Ramos (cell line): Measurements from ENCODE around the gene LRRTM3.

Experiments
- in situ Hi-C: fragments of 300-500 bp; cut with MboI; formaldehyde crosslinking; loops from one replicate; pipeline ENCODE4 v1.14.3; 2022; ENCODE audit warnings: low sequenced_read_pairs; ENCODE audit not compliant: unreplicated experiment

LRRTM3 gene

DNA sequence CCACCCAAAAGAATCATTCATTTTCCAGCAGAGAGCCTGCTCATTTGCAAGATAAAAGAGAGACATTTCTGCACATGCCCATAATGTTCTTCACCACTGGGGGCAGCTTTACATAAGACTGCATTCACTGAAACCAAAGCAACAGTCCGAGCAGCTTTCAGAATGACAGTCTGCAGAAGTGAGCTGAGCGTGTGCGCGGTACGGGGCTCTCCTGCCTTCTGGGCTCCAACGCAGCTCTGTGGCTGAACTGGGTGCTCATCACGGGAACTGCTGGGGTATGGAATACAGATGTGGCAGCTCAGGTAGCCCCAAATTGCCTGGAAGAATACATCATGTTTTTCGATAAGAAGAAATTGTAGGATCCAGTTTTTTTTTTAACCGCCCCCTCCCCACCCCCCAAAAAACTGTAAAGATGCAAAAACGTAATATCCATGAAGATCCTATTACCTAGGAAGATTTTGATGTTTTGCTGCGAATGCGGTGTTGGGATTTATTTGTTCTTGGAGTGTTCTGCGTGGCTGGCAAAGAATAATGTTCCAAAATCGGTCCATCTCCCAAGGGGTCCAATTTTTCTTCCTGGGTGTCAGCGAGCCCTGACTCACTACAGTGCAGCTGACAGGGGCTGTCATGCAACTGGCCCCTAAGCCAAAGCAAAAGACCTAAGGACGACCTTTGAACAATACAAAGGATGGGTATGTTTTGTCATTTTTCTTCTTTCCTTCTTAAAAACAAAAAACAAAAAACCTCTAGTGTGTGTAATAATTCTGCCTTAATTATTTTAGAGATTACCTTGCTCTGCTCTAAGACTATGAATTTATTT lies at the start of gene LRRTM3:
LRRTM3 (plus strand) TSS at position 141 of the 820 bp plus-strand sequence.
- in situ Hi-C loops = no loop called here

DNA sequence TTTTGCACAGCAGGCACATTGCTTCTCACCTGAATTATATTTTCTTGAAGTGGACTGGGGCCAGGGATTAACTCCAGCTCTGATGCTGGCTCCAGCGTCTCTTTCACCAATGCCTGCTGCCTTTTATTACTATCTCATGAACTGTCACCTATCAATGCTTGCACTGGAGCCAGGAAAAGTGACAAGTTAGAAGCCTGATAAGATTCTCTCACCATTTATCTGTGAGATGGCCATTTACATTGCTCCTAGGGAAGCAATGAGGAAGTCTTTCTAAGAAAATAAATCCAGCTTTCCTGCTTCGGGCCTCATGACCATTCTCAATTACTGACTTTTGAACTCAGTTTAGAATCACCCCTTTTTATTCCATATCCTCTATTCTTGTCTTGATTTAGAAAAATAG lies 48.5 kb upstream of the LRRTM3 start:
- in situ Hi-C loops = no loop called here

DNA sequence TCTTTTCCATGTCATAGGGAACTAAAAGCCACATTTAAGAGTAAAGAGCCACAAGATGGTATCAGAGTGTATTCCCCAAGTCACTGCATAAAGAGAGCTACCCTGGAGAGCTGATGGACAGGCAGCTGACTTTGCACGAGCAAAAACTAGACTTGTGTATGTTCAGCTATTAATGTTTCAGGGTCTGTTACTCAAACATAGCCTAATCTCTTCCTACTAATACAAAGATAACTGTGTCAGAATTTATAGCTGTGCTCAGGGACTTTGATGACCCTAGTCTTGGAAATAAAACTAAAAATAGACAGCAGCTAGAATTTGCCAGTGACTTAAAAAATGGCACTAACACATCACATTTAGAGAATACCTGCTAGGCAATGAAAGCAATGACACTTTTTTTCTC lies 45.5 kb upstream of the LRRTM3 start:
- in situ Hi-C loops = no loop called here

DNA sequence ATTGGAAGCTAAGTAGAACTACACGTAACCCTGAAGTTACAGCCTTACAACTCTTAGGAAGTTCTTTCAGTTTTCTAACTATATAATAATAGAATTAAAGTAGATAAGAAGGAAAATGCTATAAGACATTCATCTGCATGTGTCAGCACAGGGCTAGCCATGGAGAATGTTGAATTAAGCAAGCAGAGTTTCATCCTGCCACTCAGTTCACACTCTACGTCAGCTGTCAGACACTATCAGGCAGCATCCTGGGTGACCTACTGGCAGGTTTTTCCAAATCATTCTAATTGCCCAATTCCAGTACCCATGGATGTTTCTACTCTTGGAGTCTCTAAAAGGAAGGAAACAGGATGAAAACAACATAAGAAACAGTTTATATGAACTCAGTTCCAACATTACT lies 45.0 kb upstream of the LRRTM3 start:
- in situ Hi-C loops = no loop called here

DNA sequence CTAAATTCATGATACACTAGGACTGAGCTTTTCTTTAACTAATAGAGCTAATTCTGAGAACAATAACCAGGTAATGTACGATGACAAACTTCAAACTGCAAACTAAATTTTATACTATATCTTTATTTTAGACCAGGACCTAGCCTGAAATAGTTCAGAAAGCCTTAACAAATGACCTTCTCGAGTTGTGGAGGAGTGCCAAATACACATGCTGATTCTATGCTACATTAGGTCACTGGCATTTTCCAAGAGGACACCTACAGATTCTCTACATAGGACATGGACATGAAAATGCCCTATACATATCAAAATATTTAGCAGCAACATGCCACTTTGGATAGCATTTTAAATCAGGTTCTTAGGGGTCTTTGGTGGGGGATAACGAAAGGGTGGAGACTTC lies 44.0 kb upstream of the LRRTM3 start:
- in situ Hi-C loops = no loop called here

DNA sequence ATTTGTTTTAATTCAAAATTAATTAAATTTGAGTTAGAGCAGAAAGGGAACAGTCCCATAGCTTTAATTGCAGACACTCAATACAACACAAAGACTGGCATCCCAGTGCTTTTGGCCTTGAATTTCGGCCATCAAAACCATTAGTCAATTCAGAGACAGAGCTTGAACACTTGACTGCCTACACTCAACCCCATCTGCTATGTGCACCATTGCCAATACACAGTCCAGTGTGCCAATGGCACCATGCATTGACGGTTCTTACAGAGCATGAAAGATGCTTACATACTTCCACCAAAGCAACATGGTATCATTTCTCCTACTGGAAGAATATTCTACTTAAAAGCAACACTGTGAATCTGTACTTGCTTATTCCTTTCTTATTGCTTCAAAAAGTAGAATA lies 43.6 kb upstream of the LRRTM3 start:
- in situ Hi-C loops = no loop called here

DNA sequence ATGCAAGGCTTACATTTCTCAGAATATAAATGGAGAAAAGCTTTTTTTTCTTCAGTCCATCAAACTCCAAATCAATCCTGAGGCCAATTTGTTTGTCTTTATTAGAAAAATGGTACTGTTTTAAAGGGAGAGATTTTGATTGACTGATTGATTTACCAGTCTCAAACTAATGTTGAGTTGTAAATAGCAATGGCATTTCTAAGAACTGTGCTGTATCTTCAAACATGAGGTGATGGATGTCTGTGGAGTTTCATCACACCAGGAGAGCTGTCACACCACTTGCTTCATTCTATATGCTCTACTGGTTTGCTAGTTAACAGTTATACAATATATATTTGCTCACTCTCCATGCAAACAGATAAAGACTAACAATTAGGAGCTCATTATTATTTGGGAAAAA lies 39.0 kb upstream of the LRRTM3 start:
- in situ Hi-C loops = no loop called here

DNA sequence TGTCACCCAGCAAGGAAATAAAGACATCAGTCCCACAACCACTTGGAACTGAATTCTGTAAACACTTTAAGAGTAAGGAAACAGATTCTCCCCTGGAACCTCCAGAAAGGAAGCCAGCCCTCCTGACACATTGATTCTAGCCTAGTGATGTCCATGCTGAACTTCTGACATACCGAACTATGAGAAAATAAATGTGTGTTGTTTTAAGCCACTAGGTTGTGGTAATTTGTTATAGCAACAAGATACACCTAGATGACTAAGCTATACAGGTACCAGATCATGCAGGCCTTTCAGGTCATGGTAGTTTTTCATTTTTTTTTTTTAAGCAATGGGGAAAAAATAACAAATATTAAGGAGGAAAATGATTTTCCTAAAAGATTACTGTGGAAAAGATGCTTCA lies 37.6 kb upstream of the LRRTM3 start:
- in situ Hi-C loops = no loop called here

DNA sequence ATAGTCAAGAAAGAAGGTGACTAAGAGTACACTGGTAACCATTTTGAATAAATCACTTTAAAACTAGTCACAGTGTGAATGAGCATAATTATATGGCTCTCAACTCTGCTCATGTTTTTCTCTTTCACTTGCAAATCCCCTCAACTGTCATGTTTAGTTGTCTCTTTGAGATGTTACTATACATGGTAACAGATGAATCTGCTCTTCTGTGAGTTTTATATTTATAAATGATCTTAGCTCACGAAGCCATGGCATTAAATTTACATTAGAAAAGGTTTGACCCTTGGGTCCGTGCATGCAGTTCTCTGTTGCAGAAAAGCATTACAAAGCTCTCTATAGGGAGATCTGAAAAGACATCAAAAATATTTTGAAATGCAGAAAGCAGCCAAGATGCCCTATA lies 33.0 kb upstream of the LRRTM3 start:
- in situ Hi-C loops = no loop called here

DNA sequence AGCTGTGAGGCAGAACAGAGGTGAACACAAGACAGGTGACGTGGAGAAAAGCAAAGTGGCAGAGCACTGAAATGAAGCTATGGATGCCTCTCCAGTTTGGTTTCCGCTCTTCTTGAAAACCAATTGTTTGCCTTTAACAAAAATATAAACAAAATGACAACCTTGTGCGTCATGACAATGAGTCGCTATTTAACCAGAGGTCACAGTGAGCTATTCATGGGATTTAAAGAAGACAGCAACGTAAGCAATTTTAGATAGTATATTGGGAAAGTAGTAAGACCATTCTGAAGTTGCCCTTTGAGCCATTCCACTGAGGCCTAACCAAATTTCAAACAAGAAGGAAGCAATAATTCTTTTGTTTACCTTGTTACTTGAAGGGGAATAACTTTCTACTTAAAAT lies 15.2 kb upstream of the LRRTM3 start:
- in situ Hi-C loops = no loop called here

DNA sequence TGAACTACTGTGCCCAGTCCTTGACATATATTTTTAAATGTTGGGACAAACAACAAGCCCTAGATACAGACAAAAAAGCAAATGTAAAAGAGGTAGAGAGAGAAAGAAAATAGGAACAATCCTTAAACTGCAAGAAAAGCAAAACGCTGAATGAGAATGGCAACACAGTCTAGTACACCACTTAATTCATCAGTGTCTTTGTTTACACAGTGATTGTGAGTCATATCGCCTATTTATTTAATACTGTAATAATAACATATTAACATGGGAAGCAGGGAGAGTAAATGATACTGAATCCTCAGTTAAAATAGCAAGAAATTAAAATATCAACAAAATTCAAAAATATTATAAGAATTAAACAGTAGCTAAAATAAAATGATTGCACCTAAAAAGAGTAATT lies 9.8 kb upstream of the LRRTM3 start:
- in situ Hi-C loops = no loop called here

DNA sequence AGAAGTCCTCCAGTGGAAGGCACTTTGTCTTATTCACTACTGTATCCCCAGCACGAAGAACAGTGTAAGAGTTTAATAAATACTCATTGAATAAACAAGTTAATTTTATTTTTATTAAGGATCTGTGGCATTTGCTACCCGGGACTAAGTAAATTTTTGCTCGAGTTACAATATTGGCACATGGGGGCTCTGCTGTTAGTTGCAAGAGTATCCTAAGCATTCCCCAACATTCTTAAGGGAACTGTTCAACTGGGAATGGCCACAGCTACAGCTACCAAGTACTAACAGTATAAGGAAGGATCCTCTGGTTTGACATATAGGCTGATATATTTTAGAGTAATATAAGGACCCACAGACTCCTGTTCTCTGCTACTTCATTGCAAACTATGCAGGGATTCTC lies 8.7 kb upstream of the LRRTM3 start:
- in situ Hi-C loops = no loop called here

DNA sequence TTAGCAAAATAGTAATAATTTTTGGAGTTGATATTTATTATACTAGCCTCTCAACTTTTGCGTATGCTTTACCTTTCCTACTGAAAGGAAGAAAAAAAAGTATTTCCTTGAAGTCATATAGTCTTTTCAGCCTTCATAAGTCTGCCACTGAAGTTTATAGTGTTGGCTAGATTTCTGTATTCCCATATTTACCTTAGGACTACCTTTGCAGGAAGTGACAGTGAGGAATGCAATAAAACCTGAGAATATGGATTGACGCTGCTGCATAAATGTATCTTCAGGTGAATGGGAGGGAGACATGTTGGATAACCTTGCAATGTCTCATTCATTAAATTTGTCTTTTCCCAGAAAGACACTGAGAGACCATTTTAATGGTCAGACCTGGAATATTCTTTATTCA lies 6.6 kb upstream of the LRRTM3 start:
- in situ Hi-C loops = no loop called here

DNA sequence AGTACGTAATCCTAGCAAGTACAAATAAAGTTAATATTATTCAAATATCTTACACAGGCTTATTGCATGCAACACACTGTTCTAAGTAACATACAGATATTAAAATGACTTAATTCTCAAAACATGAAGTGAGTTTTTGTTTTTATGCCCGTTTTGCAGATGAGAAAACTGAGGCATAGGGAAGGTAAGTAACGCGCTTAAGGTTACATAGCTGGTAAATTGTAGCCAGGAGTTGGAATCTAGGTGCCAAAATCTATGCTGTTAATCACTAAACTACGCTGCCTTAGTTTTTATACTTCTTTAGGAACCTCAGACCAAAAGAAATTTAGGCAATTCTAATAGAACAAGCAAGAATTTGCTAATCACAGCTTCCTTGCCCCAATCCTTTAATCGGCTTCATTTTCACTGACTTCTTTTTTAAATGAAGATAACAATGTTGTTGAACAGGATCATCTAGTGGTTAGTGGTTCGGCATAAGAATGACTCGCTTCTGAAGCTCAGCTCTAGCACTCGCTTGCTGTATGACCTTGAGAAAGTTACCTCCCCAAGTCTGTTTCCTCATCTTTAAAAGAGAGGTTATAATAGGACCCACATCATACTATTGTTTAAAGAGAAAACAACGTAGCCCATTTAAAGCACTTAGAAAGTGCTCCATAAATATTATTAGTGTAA lies 1.0 kb upstream of the LRRTM3 start:
- in situ Hi-C loops = no loop called here

DNA sequence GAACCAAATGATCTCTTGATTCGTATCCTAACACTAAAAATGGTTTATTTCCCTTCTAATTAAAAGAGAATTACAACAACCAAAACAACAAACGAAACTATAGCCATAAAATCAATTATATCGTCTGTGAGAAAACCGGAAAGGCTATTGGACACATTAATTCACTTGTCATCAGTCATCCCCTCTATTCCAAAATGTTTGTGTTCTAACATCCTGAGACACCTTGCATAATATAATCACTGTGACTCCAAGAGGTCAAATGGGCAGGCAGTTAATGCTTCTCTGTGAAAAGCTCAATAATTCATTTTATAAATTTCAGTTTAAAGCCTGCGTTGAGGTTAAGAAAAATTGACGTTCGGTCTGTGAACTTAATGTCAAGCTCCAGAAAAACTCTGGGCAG lies 463 bp upstream of the LRRTM3 start:
- in situ Hi-C loops = no loop called here

DNA sequence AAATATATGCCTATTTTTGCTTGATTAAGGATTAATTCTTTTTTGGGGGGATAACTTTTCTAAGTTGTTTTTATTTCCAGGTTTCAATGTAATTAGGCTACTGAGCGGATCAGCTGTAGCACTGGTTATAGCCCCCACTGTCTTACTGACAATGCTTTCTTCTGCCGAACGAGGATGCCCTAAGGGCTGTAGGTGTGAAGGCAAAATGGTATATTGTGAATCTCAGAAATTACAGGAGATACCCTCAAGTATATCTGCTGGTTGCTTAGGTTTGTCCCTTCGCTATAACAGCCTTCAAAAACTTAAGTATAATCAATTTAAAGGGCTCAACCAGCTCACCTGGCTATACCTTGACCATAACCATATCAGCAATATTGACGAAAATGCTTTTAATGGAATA lies 1.0 kb downstream of the LRRTM3 start:
- in situ Hi-C loops = no loop called here

DNA sequence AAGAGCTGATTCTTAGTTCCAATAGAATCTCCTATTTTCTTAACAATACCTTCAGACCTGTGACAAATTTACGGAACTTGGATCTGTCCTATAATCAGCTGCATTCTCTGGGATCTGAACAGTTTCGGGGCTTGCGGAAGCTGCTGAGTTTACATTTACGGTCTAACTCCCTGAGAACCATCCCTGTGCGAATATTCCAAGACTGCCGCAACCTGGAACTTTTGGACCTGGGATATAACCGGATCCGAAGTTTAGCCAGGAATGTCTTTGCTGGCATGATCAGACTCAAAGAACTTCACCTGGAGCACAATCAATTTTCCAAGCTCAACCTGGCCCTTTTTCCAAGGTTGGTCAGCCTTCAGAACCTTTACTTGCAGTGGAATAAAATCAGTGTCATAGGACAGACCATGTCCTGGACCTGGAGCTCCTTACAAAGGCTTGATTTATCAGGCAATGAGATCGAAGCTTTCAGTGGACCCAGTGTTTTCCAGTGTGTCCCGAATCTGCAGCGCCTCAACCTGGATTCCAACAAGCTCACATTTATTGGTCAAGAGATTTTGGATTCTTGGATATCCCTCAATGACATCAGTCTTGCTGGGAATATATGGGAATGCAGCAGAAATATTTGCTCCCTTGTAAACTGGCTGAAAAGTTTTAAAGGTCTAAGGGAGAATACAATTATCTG lies 1.6 kb downstream of the LRRTM3 start:
- in situ Hi-C loops = no loop called here

DNA sequence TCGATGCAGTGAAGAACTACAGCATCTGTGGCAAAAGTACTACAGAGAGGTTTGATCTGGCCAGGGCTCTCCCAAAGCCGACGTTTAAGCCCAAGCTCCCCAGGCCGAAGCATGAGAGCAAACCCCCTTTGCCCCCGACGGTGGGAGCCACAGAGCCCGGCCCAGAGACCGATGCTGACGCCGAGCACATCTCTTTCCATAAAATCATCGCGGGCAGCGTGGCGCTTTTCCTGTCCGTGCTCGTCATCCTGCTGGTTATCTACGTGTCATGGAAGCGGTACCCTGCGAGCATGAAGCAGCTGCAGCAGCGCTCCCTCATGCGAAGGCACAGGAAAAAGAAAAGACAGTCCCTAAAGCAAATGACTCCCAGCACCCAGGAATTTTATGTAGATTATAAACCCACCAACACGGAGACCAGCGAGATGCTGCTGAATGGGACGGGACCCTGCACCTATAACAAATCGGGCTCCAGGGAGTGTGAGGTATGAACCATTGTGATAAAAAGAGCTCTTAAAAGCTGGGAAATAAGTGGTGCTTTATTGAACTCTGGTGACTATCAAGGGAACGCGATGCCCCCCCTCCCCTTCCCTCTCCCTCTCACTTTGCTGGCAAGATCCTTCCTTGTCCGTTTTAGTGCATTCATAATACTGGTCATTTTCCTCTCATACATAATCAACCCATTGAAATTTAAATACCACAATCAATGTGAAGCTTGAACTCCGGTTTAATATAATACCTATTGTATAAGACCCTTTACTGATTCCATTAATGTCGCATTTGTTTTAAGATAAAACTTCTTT lies 2.3 kb downstream of the LRRTM3 start:
- in situ Hi-C loops = no loop called here

DNA sequence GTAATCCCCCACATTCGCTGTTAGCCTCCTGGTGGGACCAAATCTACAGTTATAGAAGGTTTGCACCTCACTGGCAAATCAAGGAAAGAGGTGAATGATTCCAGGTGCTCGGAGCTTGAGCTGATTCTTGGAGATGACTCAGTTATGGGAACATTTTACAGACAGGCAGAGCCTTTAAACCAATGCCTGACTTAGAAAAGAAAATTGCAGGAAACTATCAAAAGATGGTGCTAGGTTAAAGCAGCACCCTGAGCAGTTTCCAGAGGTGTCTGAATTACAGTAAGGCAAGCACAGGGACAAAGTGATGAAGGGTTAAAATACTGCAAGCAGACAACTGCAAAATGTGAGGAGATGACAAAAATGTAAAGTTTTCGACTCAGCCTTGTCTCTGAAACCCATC lies 2.9 kb downstream of the LRRTM3 start:
- in situ Hi-C loops = no loop called here

DNA sequence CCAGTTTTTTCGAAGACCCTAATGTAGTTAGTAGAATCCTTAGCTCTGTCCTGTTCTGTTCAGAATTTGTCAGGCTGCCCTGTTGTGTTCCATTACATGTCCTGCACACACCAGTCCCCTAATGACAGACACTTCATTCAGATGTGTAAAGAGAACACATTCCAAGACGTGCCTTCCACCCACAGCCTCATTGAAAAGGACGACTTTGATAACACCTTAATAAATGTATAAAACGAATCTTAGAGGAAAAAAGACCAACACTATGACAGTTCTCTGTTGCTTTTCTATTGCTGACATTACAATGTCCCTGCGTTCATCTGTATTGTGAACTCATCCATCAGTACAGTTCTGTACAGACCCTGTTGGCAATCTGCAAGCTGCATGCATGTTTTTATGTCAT lies 3.5 kb downstream of the LRRTM3 start:
- in situ Hi-C loops = no loop called here
